ENCODE results near the gene HESX1.

GRCh38 chr3:57163751-57164150, 36.0 kb downstream of the HESX1 start:
- TF ChIP-seq TAF1 (IDR thresholded peaks at IDR 0.05; ENCODE audit: low read depth) (no peak), MAX (IDR thresholded peaks at IDR 0.05) (no peak), EP300 (IDR thresholded peaks at IDR 0.05; ENCODE audit: borderline replicate concordance) (no peak), REST (IDR thresholded peaks at IDR 0.05; ENCODE audit: low read depth) (no peak), TCF12 (IDR thresholded peaks at IDR 0.05; ENCODE audit: low read depth) (no peak), YY1 (IDR thresholded peaks at IDR 0.05; ENCODE audit: low read depth) (no peak)
